ENCODE measurements around the gene LEMD3. TPM values are rescaled to one million over a fixed set of nuclear protein-coding genes. Genes with fewer than 3 reads are reported as not detected.
A peak's percentile ranks its signal among the peaks of the same experiment; 100 is the strongest.

Gene LEMD3
- polyA plus RNA-seq, 4 donors, result 33.7 to 46.1 (median 41.0) TPM

- no peak for DNase-seq (ENCODE audit: low read depth in 4 of 4, low spot score in 3 of 4)
Observed at GRCh38 chr12:65204886-65205525, 35.6 kb downstream of the LEMD3 start.

- DNase-seq (ENCODE audit: low read depth in 4 of 4, low spot score in 3 of 4), result no peak
Observed at GRCh38 chr12:65205886-65206285, 36.5 kb downstream of the LEMD3 start.

GRCh38 chr12:65208125-65208524 lies 38.7 kb downstream of the LEMD3 start:
- DNase-seq (ENCODE audit: low read depth in 4 of 4, low spot score in 3 of 4), result no peak

- no peak for DNase-seq (ENCODE audit: low read depth in 4 of 4, low spot score in 3 of 4)
Observed at GRCh38 chr12:65208964-65209654, 39.7 kb downstream of the LEMD3 start.

- no peak for DNase-seq (ENCODE audit: low read depth in 4 of 4, low spot score in 3 of 4)
Observed at GRCh38 chr12:65209655-65210043, 40.3 kb downstream of the LEMD3 start.

- DNase-seq (ENCODE audit: low read depth in 4 of 4, low spot score in 3 of 4), result no peak
Observed at GRCh38 chr12:65217086-65217485, 47.7 kb downstream of the LEMD3 start.

GRCh38 chr12:65220761-65221160 lies 51.4 kb downstream of the LEMD3 start:
- no peak for DNase-seq (ENCODE audit: low read depth in 4 of 4, low spot score in 3 of 4)

GRCh38 chr12:65229441-65229840 lies 60.1 kb downstream of the LEMD3 start:
- DNase-seq (ENCODE audit: low read depth in 4 of 4, low spot score in 3 of 4), result no peak

- peak in 1 of 4 donors; percentile 6 for DNase-seq (ENCODE audit: low read depth in 4 of 4, low spot score in 3 of 4)
Observed at GRCh38 chr12:65232476-65233077, 63.2 kb downstream of the LEMD3 start.

- DNase-seq (ENCODE audit: low read depth in 4 of 4, low spot score in 3 of 4), result no peak
Observed at GRCh38 chr12:65237153-65237552, 67.8 kb downstream of the LEMD3 start.

GRCh38 chr12:65238609-65239008 lies 69.2 kb downstream of the LEMD3 start:
- no peak for DNase-seq (ENCODE audit: low read depth in 4 of 4, low spot score in 3 of 4)

GRCh38 chr12:65248656-65249633 lies 79.6 kb downstream of the LEMD3 start:
- no peak for DNase-seq (ENCODE audit: low read depth in 4 of 4, low spot score in 3 of 4)

- DNase-seq (ENCODE audit: low read depth in 4 of 4, low spot score in 3 of 4), result no peak
Observed at GRCh38 chr12:65252515-65252914, 83.1 kb downstream of the LEMD3 start.

GRCh38 chr12:65257986-65258385 lies 88.6 kb downstream of the LEMD3 start:
- no peak for DNase-seq (ENCODE audit: low read depth in 4 of 4, low spot score in 3 of 4)

GRCh38 chr12:65259501-65259900 lies 90.1 kb downstream of the LEMD3 start:
- DNase-seq (ENCODE audit: low read depth in 4 of 4, low spot score in 3 of 4), result no peak

GRCh38 chr12:65263777-65264176 lies 94.4 kb downstream of the LEMD3 start:
- no peak for DNase-seq (ENCODE audit: low read depth in 4 of 4, low spot score in 3 of 4)

GRCh38 chr12:65266408-65266807 lies 97.0 kb downstream of the LEMD3 start:
- no peak for DNase-seq (ENCODE audit: low read depth in 4 of 4, low spot score in 3 of 4)

- DNase-seq (ENCODE audit: low read depth in 4 of 4, low spot score in 3 of 4), result no peak
Observed at GRCh38 chr12:65269603-65270002, 100.2 kb downstream of the LEMD3 start.

GRCh38 chr12:65274602-65275272 lies 105.4 kb downstream of the LEMD3 start:
- no peak for DNase-seq (ENCODE audit: low read depth in 4 of 4, low spot score in 3 of 4)

- no peak for DNase-seq (ENCODE audit: low read depth in 4 of 4, low spot score in 3 of 4)
Observed at GRCh38 chr12:65275627-65276026, 106.2 kb downstream of the LEMD3 start.
